HG03378 (cell line): ENCODE data around the gene RBP7.
"Not testable (repeated sequence)": the region's sequence is repeated elsewhere in the genome, so short reads cannot be mapped to it uniquely, and the experiment has no call there.

ENCODE experiments used
- ATAC-seq: cut with Tn5 transposase; IDR thresholded peaks from one replicate; pipeline ENCODE4 v1.9.1; 2021; ENCODE audit warnings: mild to moderate bottlenecking, moderate library complexity; ENCODE audit not compliant: unreplicated experiment

The RBP7 gene

GRCh38 chr1:9996624-9997582 lies at the start of gene RBP7:
Gene RBP7, plus strand, starts transcription at chr1:9997228. Its CDS starts 31 bp downstream, at chr1:9997259.
- ATAC-seq, result no peak

- no peak for ATAC-seq
Observed at GRCh38 chr1:9957726-9958125, 39.3 kb upstream of the RBP7 start.

GRCh38 chr1:9960011-9960410 lies 37.0 kb upstream of the RBP7 start:
- ATAC-seq, result no peak

GRCh38 chr1:9960706-9961562 lies 36.1 kb upstream of the RBP7 start:
- ATAC-seq, result no peak

- no peak for ATAC-seq
Observed at GRCh38 chr1:9984253-9984652, 12.8 kb upstream of the RBP7 start.

- no peak for ATAC-seq
Observed at GRCh38 chr1:9985001-9985400, 12.0 kb upstream of the RBP7 start.

GRCh38 chr1:9989773-9990172 lies 7.3 kb upstream of the RBP7 start:
- no peak for ATAC-seq

- no peak for ATAC-seq
Observed at GRCh38 chr1:9990944-9991343, 6.1 kb upstream of the RBP7 start.

- no peak for ATAC-seq
Observed at GRCh38 chr1:9992910-9993309, 4.1 kb upstream of the RBP7 start.

- ATAC-seq, result no peak
Observed at GRCh38 chr1:9993561-9994075, 3.4 kb upstream of the RBP7 start.

GRCh38 chr1:10001016-10001665 lies 4.1 kb downstream of the RBP7 start:
- no peak for ATAC-seq

GRCh38 chr1:10005248-10005647 lies 8.2 kb downstream of the RBP7 start:
- ATAC-seq, result not testable (repeated sequence)

GRCh38 chr1:10007169-10007568 lies 10.1 kb downstream of the RBP7 start:
- ATAC-seq, result no peak

- no peak for ATAC-seq
Observed at GRCh38 chr1:10014016-10014415, 17.0 kb downstream of the RBP7 start.

GRCh38 chr1:10019561-10019960 lies 22.5 kb downstream of the RBP7 start:
- no peak for ATAC-seq

- ATAC-seq, result no peak
Observed at GRCh38 chr1:10020086-10020485, 23.1 kb downstream of the RBP7 start.

- ATAC-seq, result not testable (repeated sequence)
Observed at GRCh38 chr1:10020678-10021077, 23.6 kb downstream of the RBP7 start.

- ATAC-seq, result not testable (repeated sequence)
Observed at GRCh38 chr1:10021992-10022391, 25.0 kb downstream of the RBP7 start.

- ATAC-seq, result no peak
Observed at GRCh38 chr1:10022656-10023055, 25.6 kb downstream of the RBP7 start.

GRCh38 chr1:10025354-10025753 lies 28.3 kb downstream of the RBP7 start:
- no peak for ATAC-seq

- no peak for ATAC-seq
Observed at GRCh38 chr1:10027027-10027426, 30.0 kb downstream of the RBP7 start.
